ENCODE data around the gene GSAP. TPM values are rescaled to one million over a fixed set of nuclear protein-coding genes. Genes with fewer than 3 reads are reported as not detected.

Gene GSAP
- total and polyA plus RNA-seq, 2 of the 4 experiments (the other 2 are of a cell fraction), result 1.6 to 1.8 TPM

DNA sequence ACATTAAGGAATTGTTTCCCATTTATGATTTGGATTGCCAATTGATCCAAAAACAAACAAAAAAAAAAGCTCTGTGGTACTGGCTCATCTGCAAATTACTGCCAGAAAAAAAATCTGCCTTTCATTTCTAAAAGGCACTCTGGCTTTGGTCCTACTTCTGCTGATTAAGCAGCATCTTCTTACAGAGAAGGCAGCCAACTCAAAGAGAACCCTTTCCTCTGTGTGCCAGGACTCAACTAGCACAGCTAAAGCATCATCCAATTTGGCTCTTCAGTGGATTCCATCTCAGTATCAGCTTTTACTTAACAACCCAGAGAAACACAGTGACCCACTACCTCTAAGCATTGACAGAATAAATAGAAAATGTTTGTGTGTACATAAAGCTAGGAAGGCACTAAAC, 80.6 kb downstream of the GSAP start:
- H2BK20ac ChIP-seq (ENCODE audit: low read depth, low read length), result no peak overlapping the region
- H3K36me3 ChIP-seq (ENCODE audit: control insufficient read depth, insufficient read depth, low read length), result no peaks in the 10 kb centered on the region
- BruUV-seq (replicated peaks), result no TSS peak
- no peak overlapping the region for H4K91ac ChIP-seq (ENCODE audit: insufficient read depth, low read depth, low read length)
- no peak overlapping the region for H2AK5ac ChIP-seq (ENCODE audit: low read depth, low read length)
- ChIA-PET CTCF (interaction anchor here (1.5 kb wide), 1 partner anchor 88 kb away, joined by 4 read pairs; no protein-coding TSS in a partner anchor), POLR2A (ENCODE audit: unreplicated experiment) (interaction anchor here (0.7 kb wide), 1 partner anchor 254 kb away, joined by 3 read pairs; no protein-coding TSS in a partner anchor)
- no peaks in the 10 kb centered on the region for H4K20me1 ChIP-seq (ENCODE audit: insufficient read depth, low read length)
- dilution Hi-C loops (cut with HindIII; ENCODE audit: low sequenced_read_pairs, unreplicated experiment) (no loop called here), intact Hi-C loops (cut with micrococcal nuclease) (loop anchor here (5.0 kb wide), 1 partner anchor 207 kb away; no protein-coding TSS in a partner anchor), in situ Hi-C loops (cut with MboI; ENCODE audit: low sequenced_read_pairs) (no loop called here)
- ATAC-seq (ENCODE audit: low read depth) (no peak), DNase-seq (no peak)
- no peak overlapping the region for H3K4ac ChIP-seq (ENCODE audit: low read depth, low read length)
- peaks cover 5% of the 10 kb centered on the region for H3K4me1 ChIP-seq (ENCODE audit: control insufficient read depth, insufficient read depth, low read length)
- no peak overlapping the region for H3K9ac ChIP-seq (ENCODE audit: low read depth, low read length)
- H2BK5ac ChIP-seq (ENCODE audit: low read depth, low read length, poor library complexity, severe bottlenecking), result no peak overlapping the region
- H2BK15ac ChIP-seq (ENCODE audit: low read depth, low read length), result no peak overlapping the region
- TF ChIP-seq CEBPB (IDR thresholded peaks at IDR 0.05; ENCODE audit: low read depth, low read length) (no peak), RFX5 (IDR thresholded peaks at IDR 0.05; ENCODE audit: low read depth, low read length) (no peak), MAFK (IDR thresholded peaks at IDR 0.05; ENCODE audit: low read depth, low read length) (no peak), MAZ (IDR thresholded peaks at IDR 0.05; ENCODE audit: borderline replicate concordance, low read depth, low read length) (no peak), FOS (IDR thresholded peaks at IDR 0.05; ENCODE audit: low read depth, low read length) (no peak), MXI1 (IDR thresholded peaks at IDR 0.05; ENCODE audit: borderline replicate concordance, low read depth, low read length) (no peak), CTCF (conservative IDR thresholded peaks at IDR 0.05; ENCODE audit: low read depth, low read length) (no peak), POLR2A (IDR thresholded peaks at IDR 0.05; ENCODE audit: low read depth, low read length) (no peak), RAD21 (IDR thresholded peaks at IDR 0.05; ENCODE audit: low read length) (no peak), BHLHE40 (IDR thresholded peaks at IDR 0.05; ENCODE audit: low read depth, low read length) (no peak), NFE2L2 (IDR thresholded peaks at IDR 0.05; ENCODE audit: low read depth, low read length) (no peak), SMC3 (IDR thresholded peaks at IDR 0.05; ENCODE audit: low read depth, low read length) (no peak), RCOR1 (IDR thresholded peaks at IDR 0.05; ENCODE audit: insufficient replicate concordance, low read length) (no peak), ELK1 (IDR thresholded peaks at IDR 0.05; ENCODE audit: borderline replicate concordance, low read depth, low read length) (no peak), CHD1 (IDR thresholded peaks at IDR 0.05; ENCODE audit: low read depth, low read length) (no peak)
- TF ChIP-seq, protein P1, sequence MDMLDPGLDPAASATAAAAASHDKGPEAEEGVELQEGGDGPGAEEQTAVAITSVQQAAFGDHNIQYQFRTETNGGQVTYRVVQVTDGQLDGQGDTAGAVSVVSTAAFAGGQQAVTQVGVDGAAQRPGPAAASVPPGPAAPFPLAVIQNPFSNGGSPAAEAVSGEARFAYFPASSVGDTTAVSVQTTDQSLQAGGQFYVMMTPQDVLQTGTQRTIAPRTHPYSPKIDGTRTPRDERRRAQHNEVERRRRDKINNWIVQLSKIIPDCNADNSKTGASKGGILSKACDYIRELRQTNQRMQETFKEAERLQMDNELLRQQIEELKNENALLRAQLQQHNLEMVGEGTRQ (IDR thresholded peaks at IDR 0.05; ENCODE audit: low read depth, low read length), result no peak
- no peak overlapping the region; the same call in 1 of the 2 replicates for H4K5ac ChIP-seq (ENCODE audit: low read depth, low read length)
- peaks cover 7% of the 10 kb centered on the region; the same call in 1 of the 2 replicates for H3K9me1 ChIP-seq (ENCODE audit: insufficient read depth, low read length)
- H3K4me3 ChIP-seq (ENCODE audit: insufficient read depth, low read depth, low read length), result no peak overlapping the region
- no peak overlapping the region; the same call in 1 of the 2 replicates for H2BK120ac ChIP-seq (ENCODE audit: low read depth, low read length)
- H3K27ac ChIP-seq (ENCODE audit: insufficient read depth, low read length), result no peak overlapping the region
- no peak overlapping the region for H2AFZ ChIP-seq (replicated peaks; ENCODE audit: low read length, poor library complexity)
- H3K27me3 ChIP-seq (ENCODE audit: control insufficient read depth, insufficient read depth, low read length), result no peaks in the 10 kb centered on the region
- H3K79me1 ChIP-seq (ENCODE audit: low read depth in 1 of 2, low read length in 2 of 2), result no peaks in the 10 kb centered on the region
- no peak overlapping the region for H3K4me2 ChIP-seq (ENCODE audit: low read depth, low read length)
- no peak overlapping the region for H3K56ac ChIP-seq (ENCODE audit: extremely low read depth, insufficient read depth, low read length)
- no peak overlapping the region for H3K14ac ChIP-seq (replicated peaks; ENCODE audit: low read depth, low read length)
- H3K23ac ChIP-seq (ENCODE audit: low read depth, low read length), result no peak overlapping the region
- H4K8ac ChIP-seq (ENCODE audit: low read depth in 2 of 2, low read length in 2 of 2), result no peak overlapping the region
- no peak overlapping the region for H2AK9ac ChIP-seq (replicated peaks; ENCODE audit: low read depth, low read length, poor library complexity)
- H3K9me3 ChIP-seq (ENCODE audit: control insufficient read depth, insufficient read depth, low read length), result no peaks in the 10 kb centered on the region
- H3K18ac ChIP-seq (ENCODE audit: low read depth, low read length), result no peak overlapping the region

Data from IMR-90 (cell line).